HepG2 (cell line): ENCODE data around the gene ENTPD1. TPM values are rescaled to one million over a fixed set of nuclear protein-coding genes. Genes with fewer than 3 reads are reported as not detected.

Experiments used
- AFF4 ChIP-seq: sonication (generic); formaldehyde crosslinking; IDR thresholded peaks from 2 replicates; pipeline ENCODE4 v1.4.0; 2020; ENCODE audit warnings: missing genetic modification reagents
- FOXK2 ChIP-seq: fragments of 450-650 bp; IDR thresholded peaks from 2 replicates; pipeline ENCODE4 v1.6.1; 2016
- IKZF5 ChIP-seq: IDR thresholded peaks from 2 replicates; pipeline ENCODE4 v1.6.1; 2018; ENCODE audit warnings: missing genetic modification reagents, mild to moderate bottlenecking, missing compliant biosample characterization
- KDM4B ChIP-seq: sonication (generic); formaldehyde crosslinking; IDR thresholded peaks from 2 replicates; pipeline ENCODE4 v1.4.0; 2020; ENCODE audit warnings: missing genetic modification reagents
- KLF6 ChIP-seq: IDR thresholded peaks from 2 replicates; pipeline ENCODE4 v1.8.0; 2016; ENCODE audit warnings: missing biosample characterization, missing genetic modification reagents
- MED8 ChIP-seq: sonication (generic); formaldehyde crosslinking; IDR thresholded peaks from 2 replicates; pipeline ENCODE4 v1.8.1; 2023; ENCODE audit warnings: mild to moderate bottlenecking, missing genetic modification reagents; ENCODE audit not compliant: insufficient replicate concordance
- NCOR1 ChIP-seq: fragments of 200-600 bp; sonication (generic); IDR thresholded peaks from 2 replicates; pipeline ENCODE4 v1.7.0; 2017; ENCODE audit warnings: antibody characterized with exemption, low read length, borderline replicate concordance
- PRDM15 ChIP-seq: sonication (generic); formaldehyde crosslinking; IDR thresholded peaks from 2 replicates; pipeline ENCODE4 v1.4.0; 2020; ENCODE audit warnings: missing genetic modification reagents
- PRDM4 ChIP-seq: sonication (generic); formaldehyde crosslinking; IDR thresholded peaks from 2 replicates; pipeline ENCODE4 v1.9.0; 2021; ENCODE audit warnings: missing genetic modification reagents, borderline replicate concordance
- THAP11 ChIP-seq: IDR thresholded peaks from 2 replicates; pipeline ENCODE4 v1.6.1; 2016; ENCODE audit warnings: missing biosample characterization, missing genetic modification reagents
- ZEB1 ChIP-seq: IDR thresholded peaks from 2 replicates; pipeline ENCODE4 v1.6.1; 2012; ENCODE audit warnings: mild to moderate bottlenecking, low read depth, inconsistent platforms; ENCODE audit not compliant: insufficient replicate concordance
- ZFP91 ChIP-seq: sonication (generic); formaldehyde crosslinking; IDR thresholded peaks from 2 replicates; pipeline ENCODE4 v1.9.0; 2022; ENCODE audit warnings: missing genetic modification reagents, mild to moderate bottlenecking, borderline replicate concordance
- ZNF143 ChIP-seq: sonication (generic); formaldehyde crosslinking; IDR thresholded peaks from 2 replicates; pipeline ENCODE4 v1.4.0; 2020; ENCODE audit warnings: missing genetic modification reagents
- ZNF337 ChIP-seq: sonication (generic); formaldehyde crosslinking; IDR thresholded peaks from 2 replicates; pipeline ENCODE4 v1.5.1; 2020; ENCODE audit warnings: missing genetic modification reagents, low read depth, mild to moderate bottlenecking, borderline replicate concordance
- ZNF629 ChIP-seq: sonication (generic); formaldehyde crosslinking; conservative IDR thresholded peaks from 2 replicates; pipeline ENCODE4 v1.5.0; 2020; ENCODE audit warnings: missing genetic modification reagents
- ZNF775 ChIP-seq: sonication (generic); formaldehyde crosslinking; IDR thresholded peaks from 2 replicates; pipeline ENCODE4 v1.4.0; 2020; ENCODE audit warnings: missing genetic modification reagents, mild to moderate bottlenecking, moderate library complexity, borderline replicate concordance
- polyA plus RNA-seq, 8 experiments: library from polyadenylated mRNA; depleted of rRNA in 3 of 8; stranded (reverse) in 7 of 8; unstranded in 1 of 8; fragments of >200 nt; fragmentation: Illumina TruSeq in 4 of 8; extraction: Trizol in 4 of 8; gene quantifications; 2 replicates each; pipeline versions ENCODE4 v1.2.1 to v1.2.3, GENCODE V29; 2011 to 2016; ENCODE audit warnings: low read depth in 4 of 8, missing spikeins in 1 of 8, mixed read lengths in 1 of 8; ENCODE audit not compliant: insufficient read depth in 1 of 8
- total RNA-seq, 5 experiments: library from RNA; depleted of rRNA; stranded (reverse); fragments of >200 nt; fragmentation: Illumina TruSeq; extraction: Trizol; gene quantifications; 2 replicates each; pipeline ENCODE4 v1.2.3, GENCODE V29; 2016; ENCODE audit warnings: low read depth in 1 of 5

Gene ENTPD1
- total and polyA plus RNA-seq, 2 of the 13 experiments (the other 11 are each of a cell fraction or from before 2014, with no cell fraction given) = 0.07 TPM

GRCh38 chr10:95865814-95866466, 110.0 kb downstream of the ENTPD1 start (continued):
- TF ChIP-seq PRDM4 (CRISPR knock-in tag) (no peak), ZNF775 (CRISPR knock-in tag) (no peak), ZFP91 (CRISPR knock-in tag) (no peak), NCOR1 (peak; percentile 69), THAP11 (CRISPR knock-in tag) (peak; percentile 22; the same call in 1 of the 2 replicates), ZNF629 (CRISPR knock-in tag) (no peak), AFF4 (CRISPR knock-in tag) (no peak), ZNF337 (CRISPR knock-in tag) (no peak), IKZF5 (CRISPR knock-in tag) (peak; percentile 22; the same call in 1 of the 2 replicates), ZNF143 (CRISPR knock-in tag) (no peak), FOXK2 (no peak), PRDM15 (CRISPR knock-in tag) (no peak), KDM4B (CRISPR knock-in tag) (no peak), MED8 (CRISPR knock-in tag) (no peak), KLF6 (CRISPR knock-in tag) (no peak), ZEB1 (no peak)
